Effector CD8-positive, alpha-beta T cell (primary cell): ENCODE results near the gene FN3K.

Experiments used
- DNase-seq: peaks from one replicate; lab custom pipeline; 2025; lab: John Stamatoyannopoulos, UW

Gene FN3K

GRCh38 chr17:82703935-82704865 is 31.2 kb upstream of the FN3K start:
- DNase-seq: no peak

DNA sequence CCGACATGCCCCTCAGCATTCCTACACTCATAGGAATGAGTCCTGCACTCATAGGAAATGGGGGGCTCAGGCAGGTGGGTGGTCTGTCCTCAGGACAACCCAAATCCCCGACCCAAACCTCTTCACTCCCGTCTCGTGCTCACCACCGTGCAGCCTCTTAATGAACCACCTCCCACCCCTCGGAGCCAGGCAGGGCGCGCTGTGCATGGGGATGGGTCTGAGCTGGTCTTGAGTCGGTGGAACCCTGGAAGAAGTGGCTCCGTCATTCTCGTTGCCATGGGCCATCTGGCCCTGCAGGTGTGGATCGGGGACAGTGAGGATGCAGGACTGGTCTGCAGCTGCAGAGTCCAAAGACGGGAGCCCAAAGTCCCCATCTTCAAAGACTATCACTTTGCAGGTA is 30.5 kb upstream of the FN3K start:
- DNase-seq: no peak

GRCh38 chr17:82705756-82706155 is 29.7 kb upstream of the FN3K start:
- no peak for DNase-seq

GRCh38 chr17:82709024-82709675 is 26.3 kb upstream of the FN3K start:
- DNase-seq: no peak

GRCh38 chr17:82709676-82710498 is 25.5 kb upstream of the FN3K start:
- DNase-seq: no peak

GRCh38 chr17:82710499-82711232 is 24.7 kb upstream of the FN3K start:
- DNase-seq: no peak

DNA sequence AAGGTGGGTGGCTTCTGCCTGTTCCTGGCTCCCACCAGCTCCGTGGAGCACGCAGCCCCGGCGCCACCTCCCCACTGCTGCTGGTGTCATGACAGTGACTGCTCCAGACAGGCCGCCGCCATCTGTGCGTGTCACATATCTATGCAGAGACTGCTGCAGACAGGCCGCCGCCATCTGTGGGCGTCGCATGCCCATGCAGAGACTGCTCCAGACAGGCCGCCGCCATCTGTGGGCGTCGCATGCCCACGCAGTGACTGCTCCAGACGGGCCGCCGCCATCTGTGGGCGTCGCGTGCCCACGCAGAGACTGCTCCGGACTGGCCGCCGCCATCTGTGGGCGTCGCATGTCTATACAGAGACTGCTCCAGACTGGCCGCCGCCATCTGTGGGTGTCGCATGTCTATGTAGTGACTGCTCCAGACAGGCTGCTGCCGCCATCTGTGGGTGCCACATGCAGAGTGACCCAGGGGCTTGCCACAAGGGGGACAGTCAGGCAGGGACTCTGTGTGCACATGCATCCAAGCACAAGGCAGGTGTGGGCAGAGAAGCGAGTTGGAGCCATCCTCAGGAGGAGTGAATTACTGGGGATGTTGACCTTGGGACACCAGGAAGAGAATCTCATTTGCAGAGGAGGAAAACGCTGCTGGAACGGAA is 22.2 kb upstream of the FN3K start:
- DNase-seq: no peak

DNA sequence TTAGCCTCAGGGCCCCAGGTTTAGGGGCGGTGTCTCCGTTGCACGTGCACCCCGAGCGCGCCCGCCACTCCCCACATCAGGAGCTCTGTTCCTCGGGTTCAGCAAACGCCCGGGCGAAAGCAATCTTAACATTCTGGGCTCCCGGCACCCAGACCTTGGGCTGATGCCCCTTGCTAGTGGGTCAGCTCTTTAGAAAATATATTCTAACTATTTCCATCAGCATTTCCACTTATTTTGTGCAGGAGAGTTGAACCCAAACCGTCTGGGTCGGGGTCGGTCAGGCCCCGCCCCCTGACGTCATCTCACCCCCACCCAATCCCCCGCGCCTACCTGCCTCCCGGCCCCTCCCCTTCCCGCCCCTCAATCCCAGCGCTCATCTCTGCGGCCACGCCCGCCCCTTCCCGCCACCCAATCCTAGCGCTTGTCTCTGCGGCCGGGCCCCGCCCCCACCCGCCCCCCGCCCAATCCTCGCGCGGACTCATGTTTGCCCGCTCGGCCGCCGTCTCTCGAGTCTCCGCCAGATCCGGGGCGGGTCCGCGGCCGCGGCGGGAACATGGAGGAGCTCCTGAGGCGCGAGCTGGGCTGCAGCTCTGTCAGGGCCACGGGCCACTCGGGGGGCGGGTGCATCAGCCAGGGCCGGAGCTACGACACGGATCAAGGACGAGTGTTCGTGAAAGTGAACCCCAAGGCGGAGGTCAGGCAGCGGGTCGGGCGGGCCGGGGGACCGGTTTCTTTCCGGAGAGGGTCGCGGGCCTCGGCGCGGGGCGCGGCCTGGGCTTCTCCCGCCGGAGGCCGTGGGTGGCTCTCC is 19.0 kb upstream of the FN3K start, which contains the start of gene FN3KRP:
FN3KRP (plus strand) TSS at position 504 of the 808 bp plus-strand sequence; CDS start at position 554, 50 bp downstream.
- DNase-seq: peak; percentile 90

DNA sequence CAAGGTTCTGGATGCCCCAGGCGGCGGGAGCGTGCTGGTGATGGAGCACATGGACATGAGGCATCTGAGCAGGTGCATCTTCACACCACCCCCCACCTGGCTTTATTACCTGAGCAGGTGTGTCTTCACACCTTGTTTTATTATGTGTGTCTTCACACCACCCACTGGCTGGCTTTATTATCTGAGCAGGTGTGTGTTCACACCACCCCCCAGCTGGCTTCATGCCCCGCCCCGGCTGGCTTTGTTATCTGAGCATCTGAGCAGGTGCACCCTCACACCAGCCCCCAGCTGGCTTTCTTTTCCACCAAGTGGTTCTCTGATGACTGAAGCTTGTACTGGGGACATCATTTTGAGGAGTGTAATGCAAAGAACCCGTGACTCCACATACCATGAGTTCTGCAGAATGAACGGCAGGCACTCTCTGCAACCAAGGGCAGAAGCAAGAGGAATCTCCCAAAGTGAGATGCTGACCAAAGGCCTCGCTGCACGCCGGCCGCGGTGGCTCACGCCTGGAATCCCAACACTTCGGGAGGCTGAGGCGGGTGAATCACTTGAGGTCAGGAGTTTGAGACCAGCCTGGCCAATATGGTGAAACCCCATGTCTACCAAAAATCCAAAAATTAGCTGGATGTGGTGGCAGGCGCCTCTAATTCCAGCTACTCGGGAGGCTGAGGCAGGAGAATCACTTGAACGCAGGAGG is 16.3 kb upstream of the FN3K start:
- DNase-seq: no peak

GRCh38 chr17:82720204-82720603 is 15.2 kb upstream of the FN3K start:
- DNase-seq: no peak

DNA sequence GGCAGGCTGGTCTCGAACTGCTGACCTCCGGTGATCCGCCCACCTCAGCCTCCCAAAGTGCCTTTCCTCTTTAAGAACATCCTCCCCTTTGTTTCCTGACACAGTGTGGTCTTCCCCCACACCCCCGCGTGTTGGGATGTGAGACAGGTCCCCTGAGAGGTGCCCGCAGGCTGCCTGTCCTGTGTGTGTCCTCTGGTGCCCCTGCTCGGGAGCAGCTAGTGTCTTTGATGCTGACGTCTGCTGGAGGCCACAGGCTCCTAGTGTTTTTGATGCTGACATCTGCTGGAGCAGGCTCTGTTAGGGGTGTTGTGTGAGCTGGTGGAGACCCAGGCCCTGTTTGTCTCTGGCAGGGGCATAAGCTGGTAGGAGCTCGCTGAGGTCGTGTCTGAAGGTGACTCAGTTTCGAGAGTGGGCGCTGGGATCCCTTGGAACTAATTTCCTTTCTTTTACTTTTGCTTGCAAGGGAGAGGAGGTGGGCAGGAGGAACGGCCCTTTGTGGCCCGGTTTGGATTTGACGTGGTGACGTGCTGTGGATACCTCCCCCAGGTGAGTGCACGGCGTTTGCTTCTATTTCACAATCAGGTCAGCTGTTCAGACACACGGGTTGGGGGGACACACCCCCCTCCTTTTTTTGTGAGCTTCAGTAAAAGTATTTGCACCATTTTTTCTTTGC is 12.9 kb upstream of the FN3K start:
- no peak for DNase-seq

GRCh38 chr17:82723169-82723807 is 12.1 kb upstream of the FN3K start:
- DNase-seq: no peak

- DNase-seq: no peak
Observed at GRCh38 chr17:82726427-82726826, 9.0 kb upstream of the FN3K start.

- no peak for DNase-seq
Observed at GRCh38 chr17:82729479-82730260, 5.7 kb upstream of the FN3K start.

- no peak for DNase-seq
Observed at GRCh38 chr17:82732118-82732743, 3.2 kb upstream of the FN3K start.

DNA sequence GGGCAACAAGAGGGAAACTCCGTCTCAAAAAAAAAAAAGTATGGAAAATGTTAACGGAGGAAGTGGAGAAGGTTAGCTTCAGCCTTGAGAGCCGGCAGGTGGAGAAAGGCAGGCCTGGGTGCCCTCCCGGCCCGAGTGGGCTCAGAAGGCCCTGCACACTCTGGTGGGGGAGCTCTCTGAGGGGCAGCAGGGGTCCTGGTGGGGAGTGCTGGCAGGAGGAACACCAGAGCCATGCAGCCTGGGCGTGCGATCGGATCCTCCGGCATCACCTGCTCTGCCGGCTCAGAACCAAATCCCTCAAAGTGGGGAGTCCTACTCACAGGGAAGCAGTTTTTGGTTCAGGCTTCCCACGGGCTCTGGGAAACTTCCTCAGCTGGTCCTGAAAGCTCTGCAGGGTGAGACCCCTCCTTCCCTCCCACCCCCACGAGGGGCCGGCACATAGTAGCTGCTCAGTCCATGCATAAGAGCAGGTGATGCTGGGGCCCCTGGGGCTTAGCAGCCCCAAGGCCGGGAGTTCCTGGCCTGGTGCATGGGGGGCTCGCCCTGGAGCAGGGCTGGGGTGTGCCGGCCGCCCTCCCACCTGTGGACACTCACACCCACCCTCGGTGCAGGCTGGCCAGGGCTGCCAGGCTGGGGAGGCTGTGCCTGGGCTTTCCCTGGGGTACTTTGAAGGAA is 1.2 kb downstream of the FN3K start:
- no peak for DNase-seq
